ENCODE data around the gene HBG1. TPM values are rescaled to one million over a fixed set of nuclear protein-coding genes. Genes with fewer than 3 reads are reported as not detected.

The HBG1 gene
- total and polyA plus RNA-seq, 10 of the 15 experiments (the other 5 are each of a cell fraction or from before 2014, with no cell fraction given) = 0.84 to 2.3 (median 1.9) TPM; not detected in 5

GRCh38 chr11:5210376-5210885 lies 39.2 kb downstream of the HBG1 start:
- H3K9me3 ChIP-seq (replicated peaks; ENCODE audit: control insufficient read depth, insufficient read depth, low read length) = no peaks in the 10 kb centered on the region
- no peaks in the 10 kb centered on the region for H3K79me2 ChIP-seq (ENCODE audit: control insufficient read depth, insufficient read depth, low read length)
- ChIA-PET POLR2A (interaction anchor here (0.7 kb wide), 1 partner anchor 160 kb away, joined by 10 read pairs; no protein-coding TSS in a partner anchor), SMC1A (ENCODE audit: uncharacterized antibody, unreplicated experiment) (interaction anchor here (1.1 kb wide), 1 partner anchor 9 kb away, joined by 3 read pairs; no protein-coding TSS in a partner anchor), CTCF (no interaction called here), RAD21 (ENCODE audit: unreplicated experiment) (no interaction called here)
- no peaks in the 10 kb centered on the region for H3K36me3 ChIP-seq (ENCODE audit: control insufficient read depth in 2 of 2, insufficient read depth in 2 of 2, low read length in 1 of 2)
- H4K20me1 ChIP-seq (ENCODE audit: control insufficient read depth, insufficient read depth) = no peaks in the 10 kb centered on the region
- H3K27ac ChIP-seq (ENCODE audit: control insufficient read depth, insufficient read depth) = no peak overlapping the region
- ATAC-seq = no peak
- intact Hi-C loops (cut with micrococcal nuclease; ENCODE audit: unreplicated experiment) = no loop called here
- no peak overlapping the region for H3K9ac ChIP-seq (ENCODE audit: control insufficient read depth, insufficient read depth, low read length)
- H3K4me1 ChIP-seq (ENCODE audit: control insufficient read depth, insufficient read depth, low read length) = no peaks in the 10 kb centered on the region
- no peaks in the 10 kb centered on the region for H3K27me3 ChIP-seq (replicated peaks in 1 of 2; ENCODE audit: control insufficient read depth in 2 of 2, insufficient read depth in 2 of 2, low read length in 1 of 2)
- no peak overlapping the region for H3K4me3 ChIP-seq
- H3K4me2 ChIP-seq (ENCODE audit: control insufficient read depth, insufficient read depth) = no peak overlapping the region
- WGBS (ENCODE audit: insufficient coverage, insufficient replicate concordance, low lambda C conversion rate, missing lambda C conversion rate) = 13% methylated on average over 7 of the region's 7 CpGs
- no peak overlapping the region for H2AFZ ChIP-seq (ENCODE audit: control insufficient read depth, low read depth, low read length)
- no TSS peak for BruUV-seq (replicated peaks)
- in situ Hi-C loops (cut with MboI) = no loop called here
- no peak for DNase-seq (ENCODE audit: low read depth, low spot score)
- no peak for FAIRE-seq
- TF ChIP-seq, protein P1, sequence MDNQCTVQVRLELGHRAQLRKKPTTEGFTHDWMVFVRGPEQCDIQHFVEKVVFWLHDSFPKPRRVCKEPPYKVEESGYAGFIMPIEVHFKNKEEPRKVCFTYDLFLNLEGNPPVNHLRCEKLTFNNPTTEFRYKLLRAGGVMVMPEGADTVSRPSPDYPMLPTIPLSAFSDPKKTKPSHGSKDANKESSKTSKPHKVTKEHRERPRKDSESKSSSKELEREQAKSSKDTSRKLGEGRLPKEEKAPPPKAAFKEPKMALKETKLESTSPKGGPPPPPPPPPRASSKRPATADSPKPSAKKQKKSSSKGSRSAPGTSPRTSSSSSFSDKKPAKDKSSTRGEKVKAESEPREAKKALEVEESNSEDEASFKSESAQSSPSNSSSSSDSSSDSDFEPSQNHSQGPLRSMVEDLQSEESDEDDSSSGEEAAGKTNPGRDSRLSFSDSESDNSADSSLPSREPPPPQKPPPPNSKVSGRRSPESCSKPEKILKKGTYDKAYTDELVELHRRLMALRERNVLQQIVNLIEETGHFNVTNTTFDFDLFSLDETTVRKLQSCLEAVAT (IDR thresholded peaks at IDR 0.05) = no peak
- TF ChIP-seq TCF7 (IDR thresholded peaks at IDR 0.05; ENCODE audit: borderline replicate concordance) (no peak), SMARCA5 (IDR thresholded peaks at IDR 0.05) (no peak), ESRRA (IDR thresholded peaks at IDR 0.05; ENCODE audit: low read length) (no peak), KAT2A (conservative IDR thresholded peaks at IDR 0.05; ENCODE audit: control insufficient read depth, low read depth, low read length) (no peak), USF1 (IDR thresholded peaks at IDR 0.05; ENCODE audit: borderline replicate concordance, extremely low read length, insufficient read depth, low read depth, low read length) (no peak), LARP7 (IDR thresholded peaks at IDR 0.05) (no peak), JUND (IDR thresholded peaks at IDR 0.05; ENCODE audit: low read depth, low read length) (no peak), SMAD1 (IDR thresholded peaks at IDR 0.05; ENCODE audit: low read depth, partially characterized antibody) (no peak), ZSCAN29 (IDR thresholded peaks at IDR 0.05) (no peak), PKNOX1 (IDR thresholded peaks at IDR 0.05) (no peak), POLR2AphosphoS2 (IDR thresholded peaks at IDR 0.05; ENCODE audit: low read depth, low read length) (no peak), CHD4 (IDR thresholded peaks at IDR 0.05) (no peak)
- TF ChIP-seq, protein P2, sequence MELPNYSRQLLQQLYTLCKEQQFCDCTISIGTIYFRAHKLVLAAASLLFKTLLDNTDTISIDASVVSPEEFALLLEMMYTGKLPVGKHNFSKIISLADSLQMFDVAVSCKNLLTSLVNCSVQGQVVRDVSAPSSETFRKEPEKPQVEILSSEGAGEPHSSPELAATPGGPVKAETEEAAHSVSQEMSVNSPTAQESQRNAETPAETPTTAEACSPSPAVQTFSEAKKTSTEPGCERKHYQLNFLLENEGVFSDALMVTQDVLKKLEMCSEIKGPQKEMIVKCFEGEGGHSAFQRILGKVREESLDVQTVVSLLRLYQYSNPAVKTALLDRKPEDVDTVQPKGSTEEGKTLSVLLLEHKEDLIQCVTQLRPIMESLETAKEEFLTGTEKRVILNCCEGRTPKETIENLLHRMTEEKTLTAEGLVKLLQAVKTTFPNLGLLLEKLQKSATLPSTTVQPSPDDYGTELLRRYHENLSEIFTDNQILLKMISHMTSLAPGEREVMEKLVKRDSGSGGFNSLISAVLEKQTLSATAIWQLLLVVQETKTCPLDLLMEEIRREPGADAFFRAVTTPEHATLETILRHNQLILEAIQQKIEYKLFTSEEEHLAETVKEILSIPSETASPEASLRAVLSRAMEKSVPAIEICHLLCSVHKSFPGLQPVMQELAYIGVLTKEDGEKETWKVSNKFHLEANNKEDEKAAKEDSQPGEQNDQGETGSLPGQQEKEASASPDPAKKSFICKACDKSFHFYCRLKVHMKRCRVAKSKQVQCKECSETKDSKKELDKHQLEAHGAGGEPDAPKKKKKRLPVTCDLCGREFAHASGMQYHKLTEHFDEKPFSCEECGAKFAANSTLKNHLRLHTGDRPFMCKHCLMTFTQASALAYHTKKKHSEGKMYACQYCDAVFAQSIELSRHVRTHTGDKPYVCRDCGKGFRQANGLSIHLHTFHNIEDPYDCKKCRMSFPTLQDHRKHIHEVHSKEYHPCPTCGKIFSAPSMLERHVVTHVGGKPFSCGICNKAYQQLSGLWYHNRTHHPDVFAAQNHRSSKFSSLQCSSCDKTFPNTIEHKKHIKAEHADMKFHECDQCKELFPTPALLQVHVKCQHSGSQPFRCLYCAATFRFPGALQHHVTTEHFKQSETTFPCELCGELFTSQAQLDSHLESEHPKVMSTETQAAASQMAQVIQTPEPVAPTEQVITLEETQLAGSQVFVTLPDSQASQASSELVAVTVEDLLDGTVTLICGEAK (IDR thresholded peaks at IDR 0.05; ENCODE audit: borderline replicate concordance) = no peak
- TF ChIP-seq, protein P3, sequence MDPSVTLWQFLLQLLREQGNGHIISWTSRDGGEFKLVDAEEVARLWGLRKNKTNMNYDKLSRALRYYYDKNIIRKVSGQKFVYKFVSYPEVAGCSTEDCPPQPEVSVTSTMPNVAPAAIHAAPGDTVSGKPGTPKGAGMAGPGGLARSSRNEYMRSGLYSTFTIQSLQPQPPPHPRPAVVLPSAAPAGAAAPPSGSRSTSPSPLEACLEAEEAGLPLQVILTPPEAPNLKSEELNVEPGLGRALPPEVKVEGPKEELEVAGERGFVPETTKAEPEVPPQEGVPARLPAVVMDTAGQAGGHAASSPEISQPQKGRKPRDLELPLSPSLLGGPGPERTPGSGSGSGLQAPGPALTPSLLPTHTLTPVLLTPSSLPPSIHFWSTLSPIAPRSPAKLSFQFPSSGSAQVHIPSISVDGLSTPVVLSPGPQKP (IDR thresholded peaks at IDR 0.05; ENCODE audit: low read depth, low read length) = no peak

Data from GM12878 (cell line).